ENCODE results near the gene BEND5. TPM values are rescaled to one million over a fixed set of nuclear protein-coding genes. Genes with fewer than 3 reads are reported as not detected.
A peak's percentile ranks its signal among the peaks of the same experiment; 100 is the strongest.

The BEND5 gene
- total and polyA plus RNA-seq, 5 donors, result 3.8 to 7.9 (median 4.4) TPM

- DNase-seq, result no peak
- Histone ChIP-seq H3K9me3 (ENCODE audit: control insufficient read depth, low read length) (no peaks in the 10 kb centered on the region), H3K4me1 (ENCODE audit: control insufficient read depth, insufficient read depth, low read length) (no peaks in the 10 kb centered on the region), H3K4me3 (ENCODE audit: low read length) (no peak overlapping the region), H3K27me3 (ENCODE audit: control insufficient read depth, insufficient read depth) (no peaks in the 10 kb centered on the region), H3K27ac (ENCODE audit: low read length) (no peak overlapping the region)
- ATAC-seq, result no peak
- intact Hi-C loops (cut with DNase I), result no loop called here
- 81% methylated on average over 5 of the region's 5 CpGs for WGBS
These were observed 51.2 kb downstream of the BEND5 start for GRCh38 chr1:48725341-48726046.

- ATAC-seq (no peak), DNase-seq (no peak)
- intact Hi-C loops (cut with DNase I), result no loop called here
These were observed 55.8 kb downstream of the BEND5 start for GRCh38 chr1:48720929-48721328.

GRCh38 chr1:48718705-48719104 lies 58.0 kb downstream of the BEND5 start:
- ATAC-seq (no peak), DNase-seq (no peak)
- H3K9me3 ChIP-seq (ENCODE audit: control insufficient read depth, low read length), result no peaks in the 10 kb centered on the region
- H3K27me3 ChIP-seq (ENCODE audit: control insufficient read depth, insufficient read depth), result no peaks in the 10 kb centered on the region
- no peak overlapping the region for H3K4me3 ChIP-seq (ENCODE audit: low read length)
- no peaks in the 10 kb centered on the region for H3K4me1 ChIP-seq (ENCODE audit: control insufficient read depth, insufficient read depth, low read length)
- intact Hi-C loops (cut with DNase I), result no loop called here
- WGBS, result 78% methylated on average over 4 of the region's 4 CpGs
- H3K27ac ChIP-seq (ENCODE audit: low read length), result no peak overlapping the region

More at GRCh38 chr1:48720929-48721328, 55.8 kb downstream of the BEND5 start:
- Histone ChIP-seq H3K27me3 (ENCODE audit: control insufficient read depth, insufficient read depth) (no peaks in the 10 kb centered on the region), H3K9me3 (ENCODE audit: control insufficient read depth, low read length) (no peaks in the 10 kb centered on the region), H3K4me1 (ENCODE audit: control insufficient read depth, insufficient read depth, low read length) (no peaks in the 10 kb centered on the region), H3K27ac (ENCODE audit: low read length) (no peak overlapping the region), H3K4me3 (ENCODE audit: low read length) (no peak overlapping the region)

GRCh38 chr1:48718116-48718630 lies 58.5 kb downstream of the BEND5 start:
- intact Hi-C loops (cut with DNase I), result no loop called here
- DNase-seq, result no peak
- no peak for ATAC-seq

GRCh38 chr1:48717082-48717481 lies 59.6 kb downstream of the BEND5 start:
- Histone ChIP-seq H3K9me3 (ENCODE audit: control insufficient read depth, low read length) (no peaks in the 10 kb centered on the region), H3K4me1 (ENCODE audit: control insufficient read depth, insufficient read depth, low read length) (no peaks in the 10 kb centered on the region), H3K4me3 (ENCODE audit: low read length) (no peak overlapping the region), H3K27ac (ENCODE audit: low read length) (no peak overlapping the region), H3K27me3 (ENCODE audit: control insufficient read depth, insufficient read depth) (no peaks in the 10 kb centered on the region)
- DNase-seq, result no peak
- 84% methylated on average over 1 of the region's 1 CpG for WGBS
- ATAC-seq, result no peak
- intact Hi-C loops (cut with DNase I), result no loop called here

More at GRCh38 chr1:48718116-48718630, 58.5 kb downstream of the BEND5 start:
- Histone ChIP-seq H3K27me3 (ENCODE audit: control insufficient read depth, insufficient read depth) (no peaks in the 10 kb centered on the region), H3K9me3 (ENCODE audit: control insufficient read depth, low read length) (no peaks in the 10 kb centered on the region), H3K4me1 (ENCODE audit: control insufficient read depth, insufficient read depth, low read length) (no peaks in the 10 kb centered on the region), H3K27ac (ENCODE audit: low read length) (no peak overlapping the region), H3K4me3 (ENCODE audit: low read length) (no peak overlapping the region)

GRCh38 chr1:48715921-48716320 lies 60.8 kb downstream of the BEND5 start:
- Histone ChIP-seq H3K9me3 (ENCODE audit: control insufficient read depth, low read length) (no peaks in the 10 kb centered on the region), H3K27me3 (ENCODE audit: control insufficient read depth, insufficient read depth) (no peaks in the 10 kb centered on the region), H3K4me1 (ENCODE audit: control insufficient read depth, insufficient read depth, low read length) (no peaks in the 10 kb centered on the region), H3K4me3 (ENCODE audit: low read length) (no peak overlapping the region), H3K27ac (ENCODE audit: low read length) (no peak overlapping the region)
- DNase-seq, result no peak
- ATAC-seq, result no peak
- intact Hi-C loops (cut with DNase I), result no loop called here
- 85% methylated on average over 5 of the region's 5 CpGs for WGBS

- no peaks in the 10 kb centered on the region for H3K9me3 ChIP-seq (ENCODE audit: control insufficient read depth, low read length)
- WGBS, result 99% methylated on average over 2 of the region's 2 CpGs
- DNase-seq (no peak), ATAC-seq (no peak)
- no peak overlapping the region for H3K4me3 ChIP-seq (ENCODE audit: low read length)
- H3K27ac ChIP-seq (ENCODE audit: low read length), result no peak overlapping the region
- H3K27me3 ChIP-seq (ENCODE audit: control insufficient read depth, insufficient read depth), result no peaks in the 10 kb centered on the region
- no peaks in the 10 kb centered on the region for H3K4me1 ChIP-seq (ENCODE audit: control insufficient read depth, insufficient read depth, low read length)
- intact Hi-C loops (cut with DNase I), result no loop called here
These were observed 65.8 kb downstream of the BEND5 start for GRCh38 chr1:48710915-48711314.

- ATAC-seq, result no peak
- Histone ChIP-seq H3K4me1 (ENCODE audit: control insufficient read depth, insufficient read depth, low read length) (no peaks in the 10 kb centered on the region), H3K9me3 (ENCODE audit: control insufficient read depth, low read length) (no peaks in the 10 kb centered on the region), H3K27ac (ENCODE audit: low read length) (no peak overlapping the region), H3K4me3 (ENCODE audit: low read length) (no peak overlapping the region), H3K27me3 (ENCODE audit: control insufficient read depth, insufficient read depth) (no peaks in the 10 kb centered on the region)
- 91% methylated on average over 2 of the region's 2 CpGs for WGBS
- intact Hi-C loops (cut with DNase I), result no loop called here
- no peak for DNase-seq
These were observed 66.4 kb downstream of the BEND5 start for GRCh38 chr1:48710318-48710717.

- intact Hi-C loops (cut with DNase I), result no loop called here
- no peak for DNase-seq
- 78% methylated on average over 6 of the region's 6 CpGs for whole genome bisulfite sequencing
These were observed 72.0 kb downstream of the BEND5 start for GRCh38 chr1:48704736-48705135.

GRCh38 chr1:48701445-48701844 lies 75.2 kb downstream of the BEND5 start:
- Histone ChIP-seq H3K9me3 (ENCODE audit: control insufficient read depth, low read length) (no peaks in the 10 kb centered on the region), H3K4me3 (ENCODE audit: low read length) (no peak overlapping the region), H3K4me1 (ENCODE audit: control insufficient read depth, insufficient read depth, low read length) (no peaks in the 10 kb centered on the region), H3K27ac (ENCODE audit: low read length) (no peak overlapping the region), H3K27me3 (ENCODE audit: control insufficient read depth, insufficient read depth) (no peaks in the 10 kb centered on the region)
- 93% methylated on average over 2 of the region's 2 CpGs for WGBS
- DNase-seq (no peak), ATAC-seq (no peak)
- intact Hi-C loops (cut with DNase I), result no loop called here

More at GRCh38 chr1:48704736-48705135, 72.0 kb downstream of the BEND5 start:
- Histone ChIP-seq H3K9me3 (ENCODE audit: control insufficient read depth, low read length) (no peaks in the 10 kb centered on the region), H3K27me3 (ENCODE audit: control insufficient read depth, insufficient read depth) (no peaks in the 10 kb centered on the region), H3K27ac (ENCODE audit: low read length) (no peak overlapping the region), H3K4me3 (ENCODE audit: low read length) (no peak overlapping the region), H3K4me1 (ENCODE audit: control insufficient read depth, insufficient read depth, low read length) (no peaks in the 10 kb centered on the region)
- ATAC-seq, result no peak

GRCh38 chr1:48697066-48697707 lies 79.5 kb downstream of the BEND5 start:
- intact Hi-C loops (cut with DNase I), result loop anchor here (5.0 to 10.0 kb wide), 2 partner anchors 122 to 125 kb away; no protein-coding TSS in a partner anchor
- no peaks in the 10 kb centered on the region for H3K27me3 ChIP-seq (ENCODE audit: control insufficient read depth, insufficient read depth)
- no peak overlapping the region for H3K4me3 ChIP-seq (ENCODE audit: low read length)
- H3K4me1 ChIP-seq (ENCODE audit: control insufficient read depth, insufficient read depth, low read length), result no peaks in the 10 kb centered on the region
- DNase-seq (peak; percentile 38 to 81 (median 80)), ATAC-seq (peak in 1 of 2 donors; percentile 46)
- WGBS, result 20% methylated on average over 5 of the region's 5 CpGs
- no peak overlapping the region for H3K27ac ChIP-seq (ENCODE audit: low read length)
- no peaks in the 10 kb centered on the region for H3K9me3 ChIP-seq (ENCODE audit: control insufficient read depth, low read length)

Data from right cardiac atrium (tissue), 5 donors.